GM19023 (cell line): ENCODE data around the gene KANSL1.

Experiments
- ATAC-seq: cut with Tn5 transposase; IDR thresholded peaks from one replicate; pipeline ENCODE4 v1.9.1; 2021; ENCODE audit warnings: mild to moderate bottlenecking, moderate library complexity; ENCODE audit not compliant: unreplicated experiment

Gene KANSL1

GRCh38 chr17:45985447-45985846 is 207.8 kb downstream of the KANSL1 start:
- ATAC-seq = no peak

GRCh38 chr17:45984368-45984767 is 208.9 kb downstream of the KANSL1 start:
- ATAC-seq = no peak

- ATAC-seq = no peak
Observed at GRCh38 chr17:45983614-45984310, 209.5 kb downstream of the KANSL1 start.

- no peak for ATAC-seq
Observed at GRCh38 chr17:45982791-45983613, 210.2 kb downstream of the KANSL1 start.

- no peak for ATAC-seq
Observed at GRCh38 chr17:45981306-45981705, 211.9 kb downstream of the KANSL1 start.

- no peak for ATAC-seq
Observed at GRCh38 chr17:45980855-45981254, 212.4 kb downstream of the KANSL1 start.
